Measurements from ENCODE around the gene NABP2.
"Not testable (repeated sequence)": the region's sequence is repeated elsewhere in the genome, so short reads cannot be mapped to it uniquely, and the experiment has no call there.

The NABP2 gene

GRCh38 chr12:56224102-56224701 lies at the start of gene NABP2:
Gene NABP2, plus strand, starts transcription at chr12:56224342. Its CDS starts 515 bp downstream, at chr12:56224857.
- peak; percentile 91 to 95 for DNase-seq

- no peak for DNase-seq
Measured at GRCh38 chr12:56178347-56178746, 45.8 kb upstream of the NABP2 start.

GRCh38 chr12:56186957-56187356 lies 37.2 kb upstream of the NABP2 start:
- no peak for DNase-seq

GRCh38 chr12:56188131-56188777 lies 35.9 kb upstream of the NABP2 start:
- DNase-seq, result no peak

- DNase-seq, result no peak
Measured at GRCh38 chr12:56188778-56189098, 35.4 kb upstream of the NABP2 start.

GRCh38 chr12:56189099-56189917 lies 34.8 kb upstream of the NABP2 start, which contains the start of gene SMARCC2:
Gene SMARCC2, minus strand, starts transcription at chr12:56189483. Its CDS starts 22 bp downstream, at chr12:56189461.
- peak; percentile 83 to 90 for DNase-seq

- peak; percentile 77 to 86 for DNase-seq
Measured at GRCh38 chr12:56189918-56190694, 34.0 kb upstream of the NABP2 start.

GRCh38 chr12:56190695-56191155 lies 33.4 kb upstream of the NABP2 start:
- DNase-seq, result no peak

GRCh38 chr12:56192582-56192981 lies 31.6 kb upstream of the NABP2 start:
- DNase-seq, result no peak

GRCh38 chr12:56193025-56193578 lies 31.0 kb upstream of the NABP2 start:
- peak; percentile 75 to 87 for DNase-seq

- not testable (repeated sequence) for DNase-seq
Measured at GRCh38 chr12:56196818-56197550, 27.2 kb upstream of the NABP2 start.

GRCh38 chr12:56197921-56198635 lies 26.1 kb upstream of the NABP2 start:
- DNase-seq, result no peak

- DNase-seq, result no peak
Measured at GRCh38 chr12:56198836-56199235, 25.3 kb upstream of the NABP2 start.

GRCh38 chr12:56202366-56202765 lies 21.8 kb upstream of the NABP2 start:
- DNase-seq, result no peak

GRCh38 chr12:56202838-56203237 lies 21.3 kb upstream of the NABP2 start:
- no peak for DNase-seq

- no peak for DNase-seq
Measured at GRCh38 chr12:56204275-56204674, 19.9 kb upstream of the NABP2 start.

- DNase-seq, result peak in 1 of 2 donors; percentile 18
Measured at GRCh38 chr12:56205445-56205844, 18.7 kb upstream of the NABP2 start.

GRCh38 chr12:56206452-56207166 lies 17.5 kb upstream of the NABP2 start:
- peak; percentile 47 to 52 for DNase-seq

GRCh38 chr12:56208006-56208405 lies 16.1 kb upstream of the NABP2 start:
- DNase-seq, result peak in 1 of 2 donors; percentile 43

GRCh38 chr12:56212361-56212760 lies 11.8 kb upstream of the NABP2 start:
- no peak for DNase-seq
